PC-3 (cell line): ENCODE measurements around the gene ENTPD7.

Experiments used
- EZH2phosphoT487 ChIP-seq: fragments of 300-600 bp; sonication (generic); IDR thresholded peaks from 2 replicates; pipeline ENCODE4 v1.6.1; 2018; ENCODE audit warnings: mild to moderate bottlenecking, antibody characterized with exemption, low read length, borderline replicate concordance
- TF ChIP-seq, protein P1 (sequence below): fragments of 300-600 bp; sonication (generic); conservative IDR thresholded peaks from 2 replicates; pipeline ENCODE4 v1.5.1; 2017; ENCODE audit warnings: antibody characterized with exemption, low read depth, mild to moderate bottlenecking, low read length

DNA sequence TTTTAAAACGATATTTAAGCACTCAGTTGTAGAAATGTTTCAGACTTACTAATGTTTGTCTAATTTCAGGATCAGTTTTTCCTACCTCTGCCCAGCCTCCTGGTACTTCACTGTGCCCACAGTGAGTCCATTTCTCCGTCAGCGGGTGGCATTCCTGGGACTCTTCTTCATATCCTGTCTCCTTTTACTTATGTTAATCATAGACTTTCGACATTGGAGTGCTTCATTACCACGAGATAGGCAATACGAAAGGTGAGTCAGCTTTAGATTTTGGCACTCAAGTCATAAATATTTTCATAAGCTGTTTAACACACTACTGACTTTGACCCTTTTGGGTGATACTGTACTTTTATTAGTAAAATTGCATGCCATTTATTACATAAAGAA lies 2.1 kb downstream of the ENTPD7 start:
- TF ChIP-seq EZH2phosphoT487 = no peak
- TF ChIP-seq, protein P1, sequence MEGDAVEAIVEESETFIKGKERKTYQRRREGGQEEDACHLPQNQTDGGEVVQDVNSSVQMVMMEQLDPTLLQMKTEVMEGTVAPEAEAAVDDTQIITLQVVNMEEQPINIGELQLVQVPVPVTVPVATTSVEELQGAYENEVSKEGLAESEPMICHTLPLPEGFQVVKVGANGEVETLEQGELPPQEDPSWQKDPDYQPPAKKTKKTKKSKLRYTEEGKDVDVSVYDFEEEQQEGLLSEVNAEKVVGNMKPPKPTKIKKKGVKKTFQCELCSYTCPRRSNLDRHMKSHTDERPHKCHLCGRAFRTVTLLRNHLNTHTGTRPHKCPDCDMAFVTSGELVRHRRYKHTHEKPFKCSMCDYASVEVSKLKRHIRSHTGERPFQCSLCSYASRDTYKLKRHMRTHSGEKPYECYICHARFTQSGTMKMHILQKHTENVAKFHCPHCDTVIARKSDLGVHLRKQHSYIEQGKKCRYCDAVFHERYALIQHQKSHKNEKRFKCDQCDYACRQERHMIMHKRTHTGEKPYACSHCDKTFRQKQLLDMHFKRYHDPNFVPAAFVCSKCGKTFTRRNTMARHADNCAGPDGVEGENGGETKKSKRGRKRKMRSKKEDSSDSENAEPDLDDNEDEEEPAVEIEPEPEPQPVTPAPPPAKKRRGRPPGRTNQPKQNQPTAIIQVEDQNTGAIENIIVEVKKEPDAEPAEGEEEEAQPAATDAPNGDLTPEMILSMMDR = no peak
